NB4 (cell line): Measurements from ENCODE around the gene ANKRD12.

Experiments used
- POLR2A ChIP-seq: IDR thresholded peaks from 2 replicates; pipeline ENCODE4 v1.6.1; 2011; ENCODE audit warnings: mild to moderate bottlenecking; ENCODE audit not compliant: insufficient read length; ENCODE audit errors: extremely low read depth
- TF ChIP-seq, protein P1 (sequence below): IDR thresholded peaks from one replicate; pipeline ENCODE4 v1.5.1; 2012; ENCODE audit warnings: low read depth, low read length
- TF ChIP-seq, protein P2 (sequence below): IDR thresholded peaks from 2 replicates; pipeline ENCODE4 v1.6.1; 2011; ENCODE audit warnings: low read depth, low read length

DNA sequence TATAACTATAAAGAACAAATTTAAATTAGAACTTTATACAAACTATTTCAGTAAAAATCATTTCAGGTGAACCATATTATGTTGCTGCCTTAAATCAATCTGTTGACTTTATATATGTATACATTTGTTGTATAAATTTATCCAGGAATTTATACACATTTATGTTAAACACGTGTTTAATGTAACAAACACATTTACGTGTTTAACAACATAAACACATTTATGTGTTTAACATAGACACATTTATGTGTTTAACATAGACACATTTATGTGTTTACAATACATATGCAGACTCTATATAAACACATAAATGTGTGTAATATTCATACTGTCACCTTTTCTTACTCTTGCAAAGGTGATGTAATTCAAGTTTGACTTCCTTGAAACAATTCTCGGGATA lies 122.6 kb downstream of the ANKRD12 start:
- TF ChIP-seq, protein P1, sequence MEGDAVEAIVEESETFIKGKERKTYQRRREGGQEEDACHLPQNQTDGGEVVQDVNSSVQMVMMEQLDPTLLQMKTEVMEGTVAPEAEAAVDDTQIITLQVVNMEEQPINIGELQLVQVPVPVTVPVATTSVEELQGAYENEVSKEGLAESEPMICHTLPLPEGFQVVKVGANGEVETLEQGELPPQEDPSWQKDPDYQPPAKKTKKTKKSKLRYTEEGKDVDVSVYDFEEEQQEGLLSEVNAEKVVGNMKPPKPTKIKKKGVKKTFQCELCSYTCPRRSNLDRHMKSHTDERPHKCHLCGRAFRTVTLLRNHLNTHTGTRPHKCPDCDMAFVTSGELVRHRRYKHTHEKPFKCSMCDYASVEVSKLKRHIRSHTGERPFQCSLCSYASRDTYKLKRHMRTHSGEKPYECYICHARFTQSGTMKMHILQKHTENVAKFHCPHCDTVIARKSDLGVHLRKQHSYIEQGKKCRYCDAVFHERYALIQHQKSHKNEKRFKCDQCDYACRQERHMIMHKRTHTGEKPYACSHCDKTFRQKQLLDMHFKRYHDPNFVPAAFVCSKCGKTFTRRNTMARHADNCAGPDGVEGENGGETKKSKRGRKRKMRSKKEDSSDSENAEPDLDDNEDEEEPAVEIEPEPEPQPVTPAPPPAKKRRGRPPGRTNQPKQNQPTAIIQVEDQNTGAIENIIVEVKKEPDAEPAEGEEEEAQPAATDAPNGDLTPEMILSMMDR, result no peak
- TF ChIP-seq POLR2A, result no peak
- TF ChIP-seq, protein P2, sequence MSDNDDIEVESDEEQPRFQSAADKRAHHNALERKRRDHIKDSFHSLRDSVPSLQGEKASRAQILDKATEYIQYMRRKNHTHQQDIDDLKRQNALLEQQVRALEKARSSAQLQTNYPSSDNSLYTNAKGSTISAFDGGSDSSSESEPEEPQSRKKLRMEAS, result no peak
